Measurements from ENCODE around the gene GPR183.

Gene GPR183

GRCh38 chr13:99339230-99339721 is 32.1 kb upstream of the GPR183 start:
- no peak for DNase-seq

- peak; percentile 38 for DNase-seq
Measured at GRCh38 chr13:99335603-99336002, 28.4 kb upstream of the GPR183 start.

GRCh38 chr13:99335087-99335486 is 27.9 kb upstream of the GPR183 start:
- no peak for DNase-seq

- DNase-seq: no peak
Measured at GRCh38 chr13:99334221-99334620, 27.0 kb upstream of the GPR183 start.

GRCh38 chr13:99332456-99332855 is 25.3 kb upstream of the GPR183 start:
- no peak for DNase-seq

GRCh38 chr13:99331881-99332293 is 24.7 kb upstream of the GPR183 start:
- DNase-seq: no peak

GRCh38 chr13:99330942-99331341 is 23.7 kb upstream of the GPR183 start:
- no peak for DNase-seq

GRCh38 chr13:99329477-99329876 is 22.3 kb upstream of the GPR183 start:
- DNase-seq: no peak

GRCh38 chr13:99327761-99328160 is 20.6 kb upstream of the GPR183 start:
- DNase-seq: no peak

- DNase-seq: no peak
Measured at GRCh38 chr13:99327126-99327525, 19.9 kb upstream of the GPR183 start.

GRCh38 chr13:99326012-99326411 is 18.8 kb upstream of the GPR183 start:
- no peak for DNase-seq

- DNase-seq: no peak
Measured at GRCh38 chr13:99323488-99323887, 16.3 kb upstream of the GPR183 start.

- DNase-seq: peak; percentile 27
Measured at GRCh38 chr13:99322297-99323103, 15.3 kb upstream of the GPR183 start.

GRCh38 chr13:99321709-99322108 is 14.5 kb upstream of the GPR183 start:
- no peak for DNase-seq

GRCh38 chr13:99320693-99321481 is 13.7 kb upstream of the GPR183 start:
- peak; percentile 88 for DNase-seq

- no peak for DNase-seq
Measured at GRCh38 chr13:99316657-99317256, 9.6 kb upstream of the GPR183 start.

- no peak for DNase-seq
Measured at GRCh38 chr13:99316224-99316623, 9.0 kb upstream of the GPR183 start.

- no peak for DNase-seq
Measured at GRCh38 chr13:99315186-99315585, 8.0 kb upstream of the GPR183 start.

GRCh38 chr13:99314640-99315176 is 7.5 kb upstream of the GPR183 start:
- no peak for DNase-seq

GRCh38 chr13:99313941-99314340 is 6.7 kb upstream of the GPR183 start:
- no peak for DNase-seq

GRCh38 chr13:99313501-99313900 is 6.3 kb upstream of the GPR183 start:
- DNase-seq: no peak

- DNase-seq: peak; percentile 99
Measured at GRCh38 chr13:99312493-99312883, 5.3 kb upstream of the GPR183 start.

- no peak for DNase-seq
Measured at GRCh38 chr13:99311748-99312492, 4.7 kb upstream of the GPR183 start.

All from GF-D8 (cell line).